HG03565 (cell line): ENCODE data around the gene TEK.
"Not testable (repeated sequence)": the region's sequence is repeated elsewhere in the genome, so short reads cannot be mapped to it uniquely, and the experiment has no call there.

Experiments used
- ATAC-seq: cut with Tn5 transposase; IDR thresholded peaks from one replicate; pipeline ENCODE4 v1.9.1; 2021; ENCODE audit warnings: mild to moderate bottlenecking, moderate library complexity; ENCODE audit not compliant: unreplicated experiment

The TEK gene

DNA sequence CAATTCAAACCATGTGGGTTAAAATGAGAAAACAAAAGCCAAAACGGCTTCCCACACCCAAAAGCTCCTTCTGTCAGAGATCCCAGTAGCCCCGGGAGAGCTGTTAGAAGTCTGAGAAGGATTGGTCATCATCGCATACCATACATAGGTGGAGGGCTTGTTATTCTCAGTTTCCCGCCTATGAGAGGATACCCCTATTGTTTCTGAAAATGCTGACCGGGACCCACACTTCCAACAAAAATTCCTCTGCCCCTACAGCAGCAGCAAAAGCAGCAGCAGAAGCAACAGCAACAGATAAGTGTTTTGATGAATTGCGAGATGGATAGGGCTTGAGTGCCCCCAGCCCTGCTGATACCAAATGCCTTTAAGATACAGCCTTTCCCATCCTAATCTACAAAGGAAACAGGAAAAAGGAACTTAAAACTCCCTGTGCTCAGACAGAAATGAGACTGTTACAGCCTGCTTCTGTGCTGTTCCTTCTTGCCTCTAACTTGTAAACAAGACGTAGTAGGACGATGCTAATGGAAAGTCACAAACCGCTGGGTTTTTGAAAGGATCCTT is at the start of gene TEK:
TEK (plus strand) TSS at position 245 of the 561 bp plus-strand sequence. CDS start 366 bp downstream, outside the sequence.
- ATAC-seq = no peak

DNA sequence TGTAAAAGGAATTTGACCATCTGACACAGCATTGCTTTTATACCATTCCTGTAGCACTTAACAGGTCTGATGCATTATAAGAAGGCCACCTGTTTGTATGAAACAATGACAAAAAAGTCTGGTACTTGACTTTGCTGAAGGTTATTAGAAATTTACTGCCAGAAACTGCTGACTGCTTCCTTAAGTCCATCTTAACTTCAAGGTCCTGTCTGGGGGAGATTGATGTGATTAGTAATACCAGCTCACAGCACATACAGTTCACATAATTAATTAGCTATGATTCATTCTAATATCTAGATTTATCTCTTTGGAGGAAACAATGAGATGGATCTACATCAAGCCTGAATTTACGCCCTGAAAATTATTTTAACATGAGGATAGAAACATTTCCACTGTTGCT is 49.6 kb upstream of the TEK start:
- no peak for ATAC-seq

DNA sequence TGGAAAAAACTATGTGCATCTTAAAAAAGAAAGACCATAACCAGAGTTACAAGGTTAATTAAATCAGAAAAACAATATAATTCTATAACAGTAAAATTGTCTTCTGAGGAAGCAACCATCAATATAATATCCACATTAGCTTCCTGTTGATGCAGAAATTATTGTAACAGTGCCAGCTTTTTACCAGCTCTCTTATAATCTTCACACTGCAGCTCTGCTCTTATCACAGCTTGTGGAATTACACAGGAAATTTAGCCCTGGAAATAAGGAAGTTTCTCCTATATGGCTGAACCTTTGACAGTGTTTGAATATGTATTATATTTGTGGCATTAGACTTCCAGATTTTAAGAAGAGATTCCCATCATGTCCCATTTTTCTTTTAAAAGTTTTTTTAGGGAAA is 49.1 kb upstream of the TEK start:
- ATAC-seq = no peak

DNA sequence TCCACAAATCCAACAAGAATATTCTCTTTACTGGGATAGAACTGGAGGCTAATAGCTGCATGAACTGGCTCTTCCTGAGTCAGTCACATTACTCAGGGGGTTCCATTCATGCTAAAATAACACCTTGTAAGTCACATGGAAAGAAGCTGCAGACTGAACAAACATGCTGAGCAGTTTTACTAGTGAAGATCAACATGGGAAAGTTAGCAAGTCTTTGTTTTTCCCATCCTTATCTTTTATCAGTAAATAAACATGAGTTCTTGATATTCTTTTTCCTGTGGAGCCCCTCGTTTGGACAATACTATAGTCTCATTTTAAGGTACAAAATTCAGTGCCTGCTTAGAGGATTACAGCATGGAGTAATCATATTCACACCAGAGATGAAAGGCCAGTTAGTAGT is 43.7 kb upstream of the TEK start:
- ATAC-seq = no peak

DNA sequence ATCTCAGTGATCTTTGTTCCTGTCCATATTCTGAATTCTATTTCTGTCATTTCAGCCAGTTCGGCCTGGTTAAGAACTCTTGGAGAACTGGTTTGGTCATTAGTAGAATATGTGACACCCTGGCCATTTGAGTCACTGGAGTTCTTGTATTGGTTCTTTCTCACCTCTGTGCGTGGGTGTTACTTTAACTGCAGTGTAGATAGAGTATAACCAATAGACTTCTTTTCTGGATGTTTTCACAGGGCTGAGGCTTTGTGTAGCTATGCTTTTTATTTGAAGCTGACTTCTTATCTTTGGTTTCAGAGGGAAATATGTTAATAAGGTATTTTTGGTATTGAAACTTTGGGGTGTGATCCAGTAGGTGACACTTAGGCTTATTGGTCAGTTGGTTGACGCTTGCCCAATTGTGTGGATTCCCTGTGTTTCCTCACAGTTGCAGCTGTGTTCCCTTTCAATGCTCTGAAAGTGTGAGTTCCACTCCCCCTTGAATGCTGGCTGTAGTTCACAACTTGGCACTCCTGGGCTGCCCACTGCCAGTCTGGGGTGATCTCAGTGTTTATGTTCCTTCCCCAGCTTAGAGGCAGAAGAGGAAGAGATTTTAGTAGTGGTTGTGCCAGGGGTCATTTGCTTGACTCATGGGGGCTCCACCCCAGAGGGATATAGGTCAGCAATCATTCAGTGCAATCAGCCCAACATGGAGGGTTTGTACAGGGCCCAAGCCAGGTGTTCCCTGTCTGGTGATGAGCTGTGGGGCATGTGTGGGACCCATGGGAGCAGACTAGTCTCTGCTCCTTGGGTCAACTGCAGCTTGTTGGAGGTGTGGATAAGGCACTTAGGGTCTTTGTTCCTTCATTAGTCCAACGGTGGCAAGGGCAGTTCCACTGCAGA is 34.9 kb upstream of the TEK start:
- ATAC-seq = no peak

DNA sequence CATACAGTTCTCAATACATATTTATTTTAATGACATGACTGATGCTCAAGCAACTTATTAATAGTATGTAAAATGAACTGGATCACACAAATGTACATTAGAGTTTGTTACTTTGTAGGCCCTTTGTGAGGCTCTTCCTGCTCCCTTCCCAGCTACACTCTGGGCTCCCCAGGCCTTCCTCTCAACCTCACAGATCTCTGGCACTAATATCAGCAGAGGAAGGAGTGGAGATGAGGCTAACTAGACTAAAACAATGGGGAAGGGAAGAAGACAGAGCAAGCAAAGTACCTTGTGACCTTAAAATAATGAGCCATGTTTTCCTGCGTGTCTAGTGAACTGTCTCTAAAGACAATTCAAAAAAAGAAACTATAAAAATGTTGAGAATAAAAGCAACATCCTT is 30.3 kb upstream of the TEK start:
- no peak for ATAC-seq

DNA sequence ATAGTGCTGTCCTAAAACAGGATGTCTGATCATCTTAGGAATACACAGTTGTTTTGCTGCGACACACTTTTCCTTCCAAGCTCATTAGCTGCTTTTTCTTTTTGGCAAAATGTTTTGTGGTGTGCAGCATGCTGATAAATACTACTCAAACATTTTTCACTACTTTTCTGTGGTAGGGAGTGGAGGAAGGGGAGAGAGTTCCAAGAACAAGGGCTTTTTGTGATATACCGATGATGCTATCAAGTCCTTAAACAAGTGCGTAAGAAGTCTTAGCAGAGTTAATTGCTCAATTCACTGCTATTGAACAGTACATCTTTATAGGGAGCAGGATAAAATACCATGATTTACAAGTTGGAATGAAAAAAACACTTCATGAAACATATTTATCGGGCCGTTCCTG is 23.6 kb upstream of the TEK start:
- no peak for ATAC-seq

DNA sequence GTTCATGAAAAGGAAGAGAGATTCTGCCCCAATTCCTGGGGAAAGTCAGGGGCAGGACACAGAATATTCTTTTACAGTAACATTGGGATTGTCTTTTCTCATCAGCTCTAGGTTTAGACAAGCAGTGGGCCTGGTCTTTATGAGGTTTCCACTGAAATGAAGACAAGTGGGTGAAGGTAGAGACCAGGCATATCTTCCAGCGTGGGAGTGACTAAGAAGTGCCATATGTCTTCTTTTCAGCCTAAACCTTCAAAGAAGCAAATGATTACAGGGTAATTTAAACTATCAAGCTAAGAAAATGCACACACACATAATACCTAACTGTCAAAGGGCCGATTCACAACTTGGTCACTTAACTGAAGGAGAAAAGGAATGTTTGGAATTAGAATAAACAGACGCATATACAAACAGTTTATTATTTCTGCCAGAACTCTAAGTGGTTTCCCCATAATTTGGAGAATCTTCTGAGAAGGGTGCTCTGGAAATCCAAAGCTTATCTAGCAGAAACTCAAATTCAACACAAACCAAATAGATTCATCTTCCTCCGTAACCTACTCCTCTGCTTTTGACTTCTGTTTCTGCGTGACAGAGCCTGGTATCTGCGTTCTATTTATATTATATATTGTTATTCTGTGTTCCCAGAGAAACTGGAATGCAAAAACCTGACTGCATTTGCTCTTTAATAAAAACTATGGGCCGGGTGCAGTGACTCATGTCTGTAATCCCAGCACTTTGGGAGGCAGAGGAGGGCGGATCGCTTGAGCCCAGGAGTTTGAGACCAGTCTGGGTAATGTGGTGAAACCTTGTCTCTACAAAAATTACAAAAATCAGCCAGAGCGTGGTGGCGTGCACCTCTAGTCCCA is 22.0 kb upstream of the TEK start:
- no peak for ATAC-seq

DNA sequence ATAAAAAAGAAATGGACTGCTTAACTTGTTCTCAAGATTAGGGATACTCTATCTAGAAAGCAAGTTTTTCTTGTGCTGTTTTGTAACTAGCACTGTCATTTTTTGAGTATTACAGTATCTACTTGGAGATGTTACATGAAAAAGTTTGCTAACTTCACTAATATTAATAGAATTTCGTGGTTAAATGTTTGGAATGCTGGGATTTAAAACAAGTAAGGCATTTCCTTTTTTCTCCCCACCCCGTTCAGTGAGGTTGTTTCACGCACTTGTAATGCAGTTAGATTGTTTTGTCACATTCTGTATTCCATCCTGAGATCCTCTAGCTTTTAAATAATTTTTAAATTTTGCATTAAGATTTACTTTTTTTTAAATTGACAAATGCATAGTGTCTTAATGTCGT is 20.0 kb upstream of the TEK start:
- ATAC-seq = no peak

DNA sequence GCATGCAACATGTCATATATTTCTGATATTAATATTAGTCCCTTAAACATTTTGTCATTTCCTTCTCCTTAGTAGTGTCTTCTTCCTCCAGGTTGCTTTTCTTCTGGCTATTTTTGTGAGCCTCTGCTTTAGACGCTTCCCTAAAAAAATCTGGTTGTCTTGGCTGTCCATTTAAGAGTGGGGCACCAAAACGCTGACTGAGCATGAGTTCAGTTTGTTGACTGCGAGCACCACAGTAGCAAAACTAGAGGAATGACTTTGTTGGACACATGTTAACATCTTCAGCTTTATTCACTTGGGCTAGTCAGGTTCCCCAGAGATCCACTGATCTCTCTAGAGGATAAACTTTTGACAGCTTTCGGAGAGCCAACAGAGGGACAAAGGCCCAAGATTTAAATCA is 19.3 kb upstream of the TEK start:
- no peak for ATAC-seq

DNA sequence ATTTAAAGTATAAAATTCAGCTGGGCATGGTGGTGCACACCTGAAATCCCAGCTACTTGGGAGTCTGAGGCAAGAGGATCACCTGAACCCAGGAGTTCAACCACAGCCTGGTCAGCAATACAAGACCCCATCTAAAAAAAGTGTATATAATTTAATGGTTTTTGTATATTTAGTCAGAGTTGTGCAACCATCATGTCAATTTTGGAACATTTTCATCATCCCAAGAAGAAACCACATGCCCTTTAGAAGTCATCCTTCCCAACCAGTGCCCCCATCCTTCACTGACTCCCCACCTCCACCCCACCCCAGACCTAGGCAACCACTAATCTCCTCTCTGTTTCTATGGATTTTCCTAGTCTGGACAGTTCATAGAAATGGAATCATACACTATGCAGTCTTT is 18.8 kb upstream of the TEK start:
- no peak for ATAC-seq

DNA sequence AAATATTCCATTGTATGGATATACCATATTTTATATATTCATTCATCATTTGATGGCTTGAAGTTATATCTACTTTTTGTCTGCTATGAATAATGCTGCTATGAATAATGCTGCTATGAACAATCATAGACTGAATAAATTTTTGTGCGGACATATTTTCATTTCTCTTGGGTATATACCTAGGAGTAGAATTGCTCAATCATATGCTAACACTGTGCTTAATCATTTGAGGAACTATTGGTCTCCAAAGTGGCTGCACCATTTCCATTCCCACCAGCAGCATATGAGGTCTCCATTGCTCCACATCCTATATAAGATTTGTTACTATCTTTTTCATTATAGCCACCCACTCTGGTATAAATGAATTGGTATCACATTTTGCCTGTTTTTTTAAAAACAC is 18.3 kb upstream of the TEK start:
- ATAC-seq = no peak

DNA sequence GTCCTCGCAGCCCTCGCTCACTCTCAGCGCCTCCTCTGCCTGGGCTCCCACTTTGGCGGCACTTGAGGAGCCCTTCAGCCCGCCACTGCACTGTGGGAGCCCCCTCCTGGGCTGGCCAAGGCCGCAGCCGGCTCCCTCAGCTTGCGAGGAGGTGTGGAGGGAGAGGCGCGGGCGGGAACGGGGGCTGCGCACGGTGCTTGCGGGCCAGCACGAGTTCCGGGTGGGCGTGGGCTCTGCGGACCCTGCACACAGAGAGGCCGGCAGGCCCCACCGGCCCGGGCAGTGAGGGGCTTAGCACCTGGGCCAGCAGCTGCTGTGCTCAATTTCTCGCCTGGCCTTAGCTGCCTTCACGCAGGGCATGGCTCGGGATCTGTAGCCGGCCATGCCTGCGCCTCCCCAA is 16.5 kb upstream of the TEK start:
- not testable (repeated sequence) for ATAC-seq

DNA sequence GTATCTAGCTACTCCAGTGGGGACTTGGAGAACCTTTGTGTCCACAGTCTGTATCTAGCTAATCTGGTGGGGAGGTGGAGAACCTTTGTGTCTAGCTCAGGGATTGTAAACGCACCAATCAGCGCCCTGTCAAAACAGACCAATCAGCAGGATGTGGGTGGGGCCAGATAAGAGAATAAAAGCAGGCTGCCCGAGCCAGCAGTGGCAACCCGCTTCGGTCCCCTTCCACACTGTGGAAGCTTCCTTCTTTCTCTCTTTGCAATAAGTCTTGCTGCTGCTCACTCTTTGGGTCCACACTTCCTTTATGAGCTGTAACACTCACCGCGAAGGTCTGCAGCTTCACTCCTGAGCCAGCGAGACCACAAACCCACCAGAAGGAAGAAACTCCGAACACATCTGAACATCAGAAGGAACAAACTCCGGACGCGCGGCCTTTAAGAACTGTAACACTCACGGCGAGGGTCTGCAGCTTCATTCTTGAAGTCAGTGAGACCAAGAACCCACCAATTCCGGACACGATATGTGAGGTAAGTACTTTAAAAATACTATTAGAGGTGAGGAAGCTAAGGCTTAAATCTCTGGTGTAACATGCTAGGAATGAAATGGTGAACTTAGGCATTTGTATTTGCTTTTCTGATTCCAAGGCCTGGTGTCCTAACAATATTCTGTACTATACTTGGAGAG is 15.5 kb upstream of the TEK start:
- not testable (repeated sequence) for ATAC-seq

DNA sequence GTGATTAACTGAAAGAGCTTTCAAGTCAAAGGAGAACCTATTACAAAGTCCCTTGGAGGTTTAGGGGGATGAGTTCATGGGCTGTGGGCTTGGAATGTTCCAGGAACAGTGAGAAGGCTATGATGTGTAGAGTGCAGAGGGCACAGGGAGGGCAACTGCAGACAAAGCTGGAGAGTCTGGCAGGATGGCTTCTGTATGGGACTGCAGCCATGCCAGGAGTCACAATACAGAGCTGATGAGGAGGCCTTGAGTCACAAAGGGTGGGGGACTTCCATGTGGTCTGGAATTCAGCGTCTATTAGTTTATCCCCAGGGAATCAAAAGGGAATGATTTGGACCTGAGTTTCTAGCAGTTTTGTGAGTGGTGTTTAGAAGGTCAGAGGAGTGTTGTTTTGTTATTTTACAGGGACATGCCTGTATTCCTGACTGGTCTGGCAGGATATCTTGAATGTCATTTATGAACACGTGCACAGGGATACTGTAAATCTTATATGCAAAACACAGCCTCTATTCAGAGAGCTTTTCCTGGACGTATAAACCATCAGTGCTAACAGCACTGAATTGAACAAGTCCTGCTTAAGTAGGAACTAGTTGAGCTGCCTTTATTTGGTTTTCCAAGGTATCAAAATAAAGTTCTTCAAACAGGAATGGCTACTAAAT is 14.3 kb upstream of the TEK start:
- no peak for ATAC-seq

DNA sequence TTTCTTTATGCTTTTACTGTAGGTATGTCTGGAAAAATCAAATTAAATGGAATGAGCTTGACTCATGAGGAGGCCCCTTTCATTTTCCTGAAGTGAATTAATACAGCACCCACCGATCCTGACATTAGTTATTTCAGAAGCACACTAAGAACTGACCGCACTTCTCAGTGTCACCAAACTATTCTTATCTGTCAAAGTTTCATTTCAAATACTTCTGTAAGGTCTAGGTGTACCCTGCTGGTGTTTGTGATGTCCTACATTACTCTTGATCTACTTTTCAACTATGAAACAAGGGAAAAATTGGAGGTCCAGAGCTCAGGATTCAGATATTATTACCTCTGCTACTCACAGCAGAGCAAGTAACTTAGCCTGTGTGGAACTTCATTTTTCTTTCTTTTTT is 1.8 kb upstream of the TEK start:
- no peak for ATAC-seq

DNA sequence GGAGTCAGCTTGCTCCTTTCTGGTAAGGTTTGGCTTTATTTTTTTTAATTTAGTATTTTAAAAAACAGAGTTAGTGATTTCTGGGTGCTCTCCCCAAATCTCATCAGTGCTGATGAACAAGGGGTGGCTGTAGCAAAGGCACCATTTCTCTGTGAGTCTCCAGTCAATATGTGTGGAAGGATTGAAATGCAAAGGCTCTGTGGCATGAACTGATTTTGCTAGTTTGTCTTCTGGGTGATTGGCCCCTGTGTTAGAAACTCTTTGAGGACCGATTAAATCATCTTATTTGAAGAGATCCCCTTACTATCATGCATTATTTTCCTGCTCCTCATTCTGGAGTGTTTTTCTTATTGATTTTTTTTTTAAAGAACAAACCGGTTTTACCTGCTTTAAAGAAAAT is 596 bp downstream of the TEK start:
- ATAC-seq = no peak

DNA sequence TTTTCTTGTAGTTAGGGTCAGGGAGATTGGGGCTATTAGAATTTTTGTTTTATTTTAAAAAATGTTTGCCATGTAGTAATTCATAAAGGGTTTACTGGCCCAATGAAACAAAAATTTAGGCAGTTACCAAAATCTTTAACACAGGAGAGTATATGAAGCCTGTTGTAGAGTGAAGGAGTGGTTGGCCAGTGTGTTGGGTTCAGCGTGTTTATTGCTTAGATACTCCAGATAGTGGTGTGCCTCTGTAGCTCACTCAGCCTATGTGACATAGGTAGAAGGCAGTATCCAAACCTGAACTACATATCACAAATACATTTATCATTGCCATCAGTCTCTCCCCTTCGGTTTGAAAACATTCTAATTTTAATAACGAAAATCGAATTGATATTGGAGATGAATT is 1.2 kb downstream of the TEK start:
- no peak for ATAC-seq

DNA sequence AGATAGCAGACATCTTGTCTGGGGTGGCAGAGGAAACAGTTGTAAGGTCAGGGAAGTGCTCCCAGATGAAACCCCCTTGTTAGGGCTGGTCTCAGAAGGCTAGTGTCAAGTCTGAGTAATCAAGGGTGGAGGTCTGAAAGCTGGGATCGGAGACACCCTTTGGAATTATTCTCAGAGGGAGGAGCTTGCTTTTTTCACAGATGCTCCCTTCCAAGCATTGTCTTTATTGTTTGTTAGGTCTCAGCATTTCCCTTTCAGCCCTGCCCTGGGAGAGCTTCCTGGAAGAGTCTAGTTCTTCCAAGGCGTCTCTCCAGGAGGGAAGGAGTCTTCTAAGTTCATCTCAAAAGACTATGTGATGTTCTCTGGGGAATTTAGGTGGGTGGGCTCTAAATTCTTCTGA is 3.2 kb downstream of the TEK start:
- no peak for ATAC-seq

DNA sequence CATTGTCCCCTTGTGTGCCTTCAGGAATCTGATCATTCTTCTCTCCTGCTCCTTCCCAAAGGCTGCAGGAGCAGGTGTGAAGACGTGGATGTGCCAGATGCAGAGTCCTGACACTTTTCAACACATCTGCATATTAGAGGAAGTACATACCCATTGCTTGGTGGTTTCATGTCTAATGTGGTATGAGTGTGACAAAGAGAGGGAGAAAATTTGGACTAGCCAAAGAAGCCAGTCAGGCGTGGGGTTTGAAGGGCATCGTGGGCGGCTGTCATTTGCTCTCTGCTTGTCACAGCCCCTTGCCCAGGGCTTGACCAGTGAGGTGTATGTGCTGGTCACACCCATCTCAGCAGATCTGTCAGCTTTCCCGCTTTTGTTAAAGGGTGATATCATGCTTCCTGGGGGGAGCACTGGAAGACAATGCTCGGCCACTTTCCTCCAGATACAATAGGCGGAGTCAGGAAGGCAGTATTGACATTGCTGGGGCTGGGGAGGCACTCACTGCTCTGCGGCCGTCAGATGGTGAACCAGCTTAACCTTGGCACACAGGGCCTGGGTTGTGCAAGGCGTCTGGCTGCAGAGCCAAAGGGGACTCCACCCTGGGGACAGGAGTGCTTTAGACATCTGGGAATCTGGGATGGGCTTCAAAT is 8.6 kb downstream of the TEK start:
- no peak for ATAC-seq
